Measurements from ENCODE around the gene TMEM54.

TMEM54 gene

DNA sequence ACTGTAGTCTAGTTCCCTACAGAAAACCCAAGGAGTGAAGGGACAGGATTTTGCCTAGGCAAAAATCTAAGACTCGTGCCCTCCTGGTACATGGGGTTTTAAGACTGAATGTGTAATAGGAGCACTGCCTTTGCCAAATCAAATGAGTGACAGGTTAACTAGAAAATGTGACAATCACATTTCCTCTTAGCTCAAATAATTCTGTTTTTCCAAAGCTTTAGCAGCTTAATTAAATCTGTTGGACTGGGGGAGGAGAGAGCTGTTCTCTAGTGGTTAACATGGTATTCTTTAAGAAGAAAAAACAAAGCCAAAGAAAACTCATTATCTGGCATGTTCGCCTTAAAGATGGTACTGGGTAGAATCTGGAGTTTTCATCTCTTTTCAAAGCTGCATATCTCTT is 43.1 kb downstream of the TMEM54 start:
- ChIA-PET POLR2A (ENCODE audit: low non-redundant PET) (no interaction called here), CTCF (no interaction called here)

GRCh38 chr1:32855861-32856617 is 45.1 kb downstream of the TMEM54 start:
- DNase-seq (ENCODE audit: low spot score) = no peak
- TF ChIP-seq, protein P1, sequence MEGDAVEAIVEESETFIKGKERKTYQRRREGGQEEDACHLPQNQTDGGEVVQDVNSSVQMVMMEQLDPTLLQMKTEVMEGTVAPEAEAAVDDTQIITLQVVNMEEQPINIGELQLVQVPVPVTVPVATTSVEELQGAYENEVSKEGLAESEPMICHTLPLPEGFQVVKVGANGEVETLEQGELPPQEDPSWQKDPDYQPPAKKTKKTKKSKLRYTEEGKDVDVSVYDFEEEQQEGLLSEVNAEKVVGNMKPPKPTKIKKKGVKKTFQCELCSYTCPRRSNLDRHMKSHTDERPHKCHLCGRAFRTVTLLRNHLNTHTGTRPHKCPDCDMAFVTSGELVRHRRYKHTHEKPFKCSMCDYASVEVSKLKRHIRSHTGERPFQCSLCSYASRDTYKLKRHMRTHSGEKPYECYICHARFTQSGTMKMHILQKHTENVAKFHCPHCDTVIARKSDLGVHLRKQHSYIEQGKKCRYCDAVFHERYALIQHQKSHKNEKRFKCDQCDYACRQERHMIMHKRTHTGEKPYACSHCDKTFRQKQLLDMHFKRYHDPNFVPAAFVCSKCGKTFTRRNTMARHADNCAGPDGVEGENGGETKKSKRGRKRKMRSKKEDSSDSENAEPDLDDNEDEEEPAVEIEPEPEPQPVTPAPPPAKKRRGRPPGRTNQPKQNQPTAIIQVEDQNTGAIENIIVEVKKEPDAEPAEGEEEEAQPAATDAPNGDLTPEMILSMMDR (conservative IDR thresholded peaks at IDR 0.05; ENCODE audit: low read depth) = no peak
- no peak overlapping the region for H3K27ac ChIP-seq
- ChIA-PET CTCF (interaction anchor here (0.6 kb wide), 1 partner anchor 443 kb away, joined by 3 read pairs; no protein-coding TSS in a partner anchor), POLR2A (ENCODE audit: low non-redundant PET) (no interaction called here)

More for the DNA sequence above, 43.1 kb downstream of the TMEM54 start:
- DNase-seq (ENCODE audit: low spot score) = no peak
- no peak overlapping the region for H3K27ac ChIP-seq
- TF ChIP-seq, protein P1 (conservative IDR thresholded peaks at IDR 0.05; ENCODE audit: low read depth) = no peak

DNA sequence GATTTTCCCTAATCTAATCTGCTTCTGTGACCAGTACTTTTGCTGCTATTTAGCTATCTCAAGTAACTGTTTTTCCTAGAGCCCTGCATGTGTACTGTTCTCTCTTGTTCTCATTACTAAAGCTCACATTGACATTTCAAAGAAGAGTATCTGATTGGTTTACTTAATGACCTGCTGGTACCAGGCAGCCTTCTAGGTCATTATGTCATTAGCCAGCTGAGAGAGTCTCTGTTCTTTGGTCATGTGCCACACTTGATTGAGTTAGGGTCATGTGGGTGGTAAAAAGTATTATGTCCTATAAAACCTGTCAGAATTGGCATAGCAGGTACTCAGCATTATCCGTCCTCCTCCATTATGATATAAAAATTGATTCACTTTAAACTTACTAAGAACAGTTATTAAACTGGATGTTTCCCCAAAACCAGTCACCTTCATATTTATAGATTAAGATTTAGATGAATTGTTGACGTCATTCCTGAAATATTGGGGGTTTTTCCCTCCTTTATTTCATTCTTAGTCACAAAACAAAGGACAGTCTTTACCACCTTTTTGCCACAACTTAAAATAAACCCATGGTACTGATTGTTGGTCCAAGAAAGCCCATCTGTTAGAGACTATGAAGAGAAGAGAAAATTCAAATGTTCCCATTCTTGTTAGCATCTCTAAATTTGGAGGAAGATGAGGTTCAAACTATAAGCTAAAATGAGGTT is 52.7 kb downstream of the TMEM54 start:
- TF ChIP-seq, protein P1 (conservative IDR thresholded peaks at IDR 0.05; ENCODE audit: low read depth) = no peak
- ChIA-PET CTCF (interaction anchor here (0.6 kb wide), 1 partner anchor 26 kb away, joined by 3 read pairs; no protein-coding TSS in a partner anchor), POLR2A (ENCODE audit: low non-redundant PET) (no interaction called here)

More for the DNA sequence above, 52.7 kb downstream of the TMEM54 start:
- no peak for DNase-seq (ENCODE audit: low spot score)
- H3K27ac ChIP-seq = no peak overlapping the region
